ENCODE results near the gene ZNF793. TPM values are rescaled to one million over a fixed set of nuclear protein-coding genes. Genes with fewer than 3 reads are reported as not detected.
A peak's percentile ranks its signal among the peaks of the same experiment; 100 is the strongest.

ZNF793 gene
- total and polyA plus RNA-seq, 2 experiments from 2014 or later = 20.0 to 20.3 TPM

- no peaks in the 10 kb centered on the region for H3K4me1 ChIP-seq (ENCODE audit: low read depth)
- peaks cover 36% of the 10 kb centered on the region for H3K36me3 ChIP-seq
- peaks cover 12% of the 10 kb centered on the region for H3K9me3 ChIP-seq (ENCODE audit: low read depth)
- no peaks in the 10 kb centered on the region for H3K27me3 ChIP-seq
- DNase-seq (ENCODE audit: low read depth in 1 of 2, low spot score in 1 of 2) = no peak
- H3K4me3 ChIP-seq = no peak overlapping the region
- no peak for TF ChIP-seq CTCF (IDR thresholded peaks at IDR 0.05; ENCODE audit: low read depth, low read length)
- H3K27ac ChIP-seq = no peak overlapping the region
Observed at GRCh38 chr19:37537391-37537947, 30.7 kb downstream of the ZNF793 start.

GRCh38 chr19:37551129-37551993 lies 44.6 kb downstream of the ZNF793 start:
- DNase-seq (ENCODE audit: low read depth in 1 of 2, low spot score in 1 of 2) = peak in 1 of 2 donors; percentile 84
- Histone ChIP-seq H3K4me3 (no peak overlapping the region), H3K27me3 (no peaks in the 10 kb centered on the region), H3K27ac (no peak overlapping the region), H3K36me3 (no peaks in the 10 kb centered on the region), H3K4me1 (ENCODE audit: low read depth) (no peaks in the 10 kb centered on the region), H3K9me3 (ENCODE audit: low read depth) (peaks cover 3% of the 10 kb centered on the region)
- peak; percentile 53 for TF ChIP-seq CTCF (IDR thresholded peaks at IDR 0.05; ENCODE audit: low read depth, low read length)

- Histone ChIP-seq H3K27me3 (no peaks in the 10 kb centered on the region), H3K27ac (no peak overlapping the region), H3K36me3 (peaks cover 20% of the 10 kb centered on the region), H3K9me3 (ENCODE audit: low read depth) (peaks cover 14% of the 10 kb centered on the region), H3K4me3 (no peak overlapping the region), H3K4me1 (ENCODE audit: low read depth) (no peaks in the 10 kb centered on the region)
- no peak for DNase-seq (ENCODE audit: low read depth in 1 of 2, low spot score in 1 of 2)
- no peak for TF ChIP-seq CTCF (IDR thresholded peaks at IDR 0.05; ENCODE audit: low read depth, low read length)
Observed at GRCh38 chr19:37563518-37563917, 56.8 kb downstream of the ZNF793 start.

- no peak for DNase-seq (ENCODE audit: low read depth in 1 of 2, low spot score in 1 of 2)
- no peaks in the 10 kb centered on the region for H3K27me3 ChIP-seq
- H3K27ac ChIP-seq = no peak overlapping the region
- H3K4me1 ChIP-seq (ENCODE audit: low read depth) = no peaks in the 10 kb centered on the region
- peaks cover 14% of the 10 kb centered on the region for H3K9me3 ChIP-seq (ENCODE audit: low read depth)
- no peak for TF ChIP-seq CTCF (IDR thresholded peaks at IDR 0.05; ENCODE audit: low read depth, low read length)
- peaks cover 20% of the 10 kb centered on the region for H3K36me3 ChIP-seq
- H3K4me3 ChIP-seq = no peak overlapping the region
Observed at GRCh38 chr19:37564624-37565369, 58.1 kb downstream of the ZNF793 start.

GRCh38 chr19:37565370-37565669 lies 58.6 kb downstream of the ZNF793 start:
- Histone ChIP-seq H3K4me3 (no peak overlapping the region), H3K36me3 (peaks cover 20% of the 10 kb centered on the region), H3K9me3 (ENCODE audit: low read depth) (peaks cover 14% of the 10 kb centered on the region), H3K27me3 (no peaks in the 10 kb centered on the region), H3K4me1 (ENCODE audit: low read depth) (no peaks in the 10 kb centered on the region), H3K27ac (no peak overlapping the region)
- no peak for TF ChIP-seq CTCF (IDR thresholded peaks at IDR 0.05; ENCODE audit: low read depth, low read length)
- no peak for DNase-seq (ENCODE audit: low read depth in 1 of 2, low spot score in 1 of 2)

All from cardiac muscle cell (in vitro differentiated cells and primary cell).